Measurements from ENCODE around the gene PPARA.
"Not testable (repeated sequence)": the region's sequence is repeated elsewhere in the genome, so short reads cannot be mapped to it uniquely, and the experiment has no call there.

PPARA gene

GRCh38 chr22:46251266-46251665 is 100.9 kb downstream of the PPARA start:
- no peak for DNase-seq

- no peak for DNase-seq
Measured at GRCh38 chr22:46251816-46252380, 101.6 kb downstream of the PPARA start.

- no peak for DNase-seq
Measured at GRCh38 chr22:46256358-46256958, 106.1 kb downstream of the PPARA start.

GRCh38 chr22:46259374-46259773 is 109.0 kb downstream of the PPARA start:
- no peak for DNase-seq

- DNase-seq: no peak
Measured at GRCh38 chr22:46260038-46260437, 109.7 kb downstream of the PPARA start.

GRCh38 chr22:46262449-46263215 is 112.3 kb downstream of the PPARA start:
- DNase-seq: peak; percentile 69

- no peak for DNase-seq
Measured at GRCh38 chr22:46263216-46263590, 112.9 kb downstream of the PPARA start, which contains the start of gene PKDREJ. Gene PKDREJ (minus strand): TSS chr22:46263343. CDS start chr22:46263322, 21 bp downstream.

GRCh38 chr22:46264520-46264919 is 114.2 kb downstream of the PPARA start:
- not testable (repeated sequence) for DNase-seq

- not testable (repeated sequence) for DNase-seq
Measured at GRCh38 chr22:46265627-46266026, 115.3 kb downstream of the PPARA start.

- peak; percentile 84 for DNase-seq
Measured at GRCh38 chr22:46267431-46268279, 117.3 kb downstream of the PPARA start, which contains the start of gene TTC38. Gene TTC38 (plus strand): TSS chr22:46268008. CDS start chr22:46268040, 32 bp downstream.

GRCh38 chr22:46269564-46269963 is 119.2 kb downstream of the PPARA start:
- DNase-seq: no peak

GRCh38 chr22:46272196-46272595 is 121.9 kb downstream of the PPARA start:
- DNase-seq: no peak

GRCh38 chr22:46272762-46273431 is 122.6 kb downstream of the PPARA start:
- no peak for DNase-seq

GRCh38 chr22:46273432-46274148 is 123.3 kb downstream of the PPARA start:
- no peak for DNase-seq

- DNase-seq: no peak
Measured at GRCh38 chr22:46274381-46274780, 124.1 kb downstream of the PPARA start.

GRCh38 chr22:46275455-46276122 is 125.3 kb downstream of the PPARA start:
- DNase-seq: no peak

GRCh38 chr22:46276563-46276962 is 126.2 kb downstream of the PPARA start:
- no peak for DNase-seq

- no peak for DNase-seq
Measured at GRCh38 chr22:46278656-46279645, 128.6 kb downstream of the PPARA start.

- DNase-seq: no peak
Measured at GRCh38 chr22:46280063-46280817, 129.9 kb downstream of the PPARA start.
